ENCODE measurements around the gene NR1D2. TPM values are rescaled to one million over a fixed set of nuclear protein-coding genes. Genes with fewer than 3 reads are reported as not detected.

NR1D2 gene
- polyA plus RNA-seq, 2 of the 4 experiments (the other 2 are of a cell fraction): 7.2 to 18.6 TPM

GRCh38 chr3:24002129-24002528 lies 57.0 kb downstream of the NR1D2 start:
- ATAC-seq: no peak
- no peak for FAIRE-seq
- CTCF ChIA-PET: interaction anchor here (0.6 to 1.4 kb wide), 3 partner anchors 494 to 681 kb away, joined by 3 to 9 read pairs (median 5); no protein-coding TSS in a partner anchor
- WGBS (ENCODE audit: missing lambda C conversion rate): 92% methylated on average over 4 of the region's 4 CpGs
- Histone ChIP-seq H3K9me3 (no peaks in the 10 kb centered on the region), H3K4me3 (no peak overlapping the region), H3K27ac (no peak overlapping the region), H3K4me1 (0 out of 3 replicates have a peak, but pooled peaks cover 4% of the 10 kb centered on the region), H3K4me2 (no peak overlapping the region)
- TF ChIP-seq CBX8 (IDR thresholded peaks at IDR 0.05) (no peak), BHLHE40 (IDR thresholded peaks at IDR 0.05; ENCODE audit: low read depth, low read length) (no peak), CHD4 (IDR thresholded peaks at IDR 0.05; ENCODE audit: borderline replicate concordance) (no peak), E2F6 (IDR thresholded peaks at IDR 0.05; ENCODE audit: borderline replicate concordance, low read depth) (no peak), HOXA7 (CRISPR knock-in tag; IDR thresholded peaks at IDR 0.05) (no peak), EP300 (IDR thresholded peaks at IDR 0.05) (no peak), SMC3 (IDR thresholded peaks at IDR 0.05) (no peak), ZNF302 (CRISPR knock-in tag; IDR thresholded peaks at IDR 0.05) (no peak), ZSCAN20 (CRISPR knock-in tag; IDR thresholded peaks at IDR 0.05) (no peak), HEYL (CRISPR knock-in tag; IDR thresholded peaks at IDR 0.05) (no peak), POLR2AphosphoS2 (conservative IDR thresholded peaks at IDR 0.05; ENCODE audit: low read length) (no peak), KDM5A (IDR thresholded peaks at IDR 0.05) (no peak), NFE2L2 (conservative IDR thresholded peaks at IDR 0.05; ENCODE audit: low read length) (no peak), PHF8 (IDR thresholded peaks at IDR 0.05; ENCODE audit: borderline replicate concordance, low read depth) (no peak), JUN (IDR thresholded peaks at IDR 0.05) (no peak), HDAC2 (IDR thresholded peaks at IDR 0.05) (no peak), FOXS1 (CRISPR knock-in tag; IDR thresholded peaks at IDR 0.05) (no peak), RCOR1 (IDR thresholded peaks at IDR 0.05; ENCODE audit: low read depth, low read length) (no peak)
- POLR2A ChIA-PET: no interaction called here
- DNase-seq (ENCODE audit: low read depth in 1 of 2, low spot score in 1 of 2): no peak

GRCh38 chr3:24003466-24003865 lies 58.4 kb downstream of the NR1D2 start:
- ATAC-seq (no peak), DNase-seq (ENCODE audit: low read depth in 1 of 2, low spot score in 1 of 2) (no peak), FAIRE-seq (no peak)
- Histone ChIP-seq H3K4me3 (no peak overlapping the region), H3K9me3 (no peaks in the 10 kb centered on the region), H3K27ac (no peak overlapping the region), H3K4me1 (0 out of 3 replicates have a peak, but pooled peaks cover 4% of the 10 kb centered on the region), H3K4me2 (no peak overlapping the region)
- ChIA-PET POLR2A (no interaction called here), CTCF (interaction anchor here (0.6 to 2.2 kb wide), 4 partner anchors 9 to 680 kb away, joined by 3 to 7 read pairs (median 3); no protein-coding TSS in a partner anchor)
- 94% methylated on average over 3 of the region's 3 CpGs for WGBS (ENCODE audit: missing lambda C conversion rate)
- no peak for TF ChIP-seq CTCF (IDR thresholded peaks at IDR 0.05)
- TF ChIP-seq HDAC2 (IDR thresholded peaks at IDR 0.05): no peak
- no peak for TF ChIP-seq TP53 (CRISPR knock-in tag; IDR thresholded peaks at IDR 0.05)
- TF ChIP-seq KDM1A (IDR thresholded peaks at IDR 0.05; ENCODE audit: low read depth): no peak
- no peak for TF ChIP-seq SMC3 (IDR thresholded peaks at IDR 0.05)

- DNase-seq (ENCODE audit: low read depth in 1 of 2, low spot score in 1 of 2): no peak
- no peak overlapping the region for H3K4me3 ChIP-seq
- 77% methylated on average over 4 of the region's 4 CpGs for WGBS (ENCODE audit: missing lambda C conversion rate)
- ChIA-PET POLR2A (no interaction called here), CTCF (interaction anchor here (1.1 to 2.2 kb wide), 4 partner anchors 233 to 679 kb away, joined by 3 to 7 read pairs (median 4); no protein-coding TSS in a partner anchor)
- FAIRE-seq: no peak
- TF ChIP-seq SMC3 (IDR thresholded peaks at IDR 0.05) (no peak), JUN (IDR thresholded peaks at IDR 0.05) (no peak), CEBPB (IDR thresholded peaks at IDR 0.05) (no peak), HDAC2 (IDR thresholded peaks at IDR 0.05) (no peak), USF2 (IDR thresholded peaks at IDR 0.05) (no peak)
- H3K27ac ChIP-seq: no peak overlapping the region
- no peak overlapping the region for H3K4me2 ChIP-seq
- no peak for ATAC-seq
- no peaks in the 10 kb centered on the region for H3K9me3 ChIP-seq
- H3K4me1 ChIP-seq: no peaks in the 10 kb centered on the region
Observed at GRCh38 chr3:24004171-24004938, 59.3 kb downstream of the NR1D2 start.

Measured in A549 (cell line).